GM18951 (cell line): ENCODE data around the gene RIGI.
"Not testable (repeated sequence)": the region's sequence is repeated elsewhere in the genome, so short reads cannot be mapped to it uniquely, and the experiment has no call there.

Source experiments
- POLR2A ChIP-seq: IDR thresholded peaks from 4 replicates; pipeline ENCODE4 v1.6.1; 2011; ENCODE audit warnings: mild to moderate bottlenecking; ENCODE audit not compliant: insufficient read length, insufficient read depth; ENCODE audit errors: extremely low read depth
- in situ Hi-C: fragments of 300-500 bp; cut with MboI; formaldehyde crosslinking; loops from one replicate; pipeline ENCODE4 v1.12.0; 2022; ENCODE audit warnings: low sequenced_read_pairs, mixed read lengths, inconsistent platforms; ENCODE audit not compliant: unreplicated experiment

Gene RIGI

DNA sequence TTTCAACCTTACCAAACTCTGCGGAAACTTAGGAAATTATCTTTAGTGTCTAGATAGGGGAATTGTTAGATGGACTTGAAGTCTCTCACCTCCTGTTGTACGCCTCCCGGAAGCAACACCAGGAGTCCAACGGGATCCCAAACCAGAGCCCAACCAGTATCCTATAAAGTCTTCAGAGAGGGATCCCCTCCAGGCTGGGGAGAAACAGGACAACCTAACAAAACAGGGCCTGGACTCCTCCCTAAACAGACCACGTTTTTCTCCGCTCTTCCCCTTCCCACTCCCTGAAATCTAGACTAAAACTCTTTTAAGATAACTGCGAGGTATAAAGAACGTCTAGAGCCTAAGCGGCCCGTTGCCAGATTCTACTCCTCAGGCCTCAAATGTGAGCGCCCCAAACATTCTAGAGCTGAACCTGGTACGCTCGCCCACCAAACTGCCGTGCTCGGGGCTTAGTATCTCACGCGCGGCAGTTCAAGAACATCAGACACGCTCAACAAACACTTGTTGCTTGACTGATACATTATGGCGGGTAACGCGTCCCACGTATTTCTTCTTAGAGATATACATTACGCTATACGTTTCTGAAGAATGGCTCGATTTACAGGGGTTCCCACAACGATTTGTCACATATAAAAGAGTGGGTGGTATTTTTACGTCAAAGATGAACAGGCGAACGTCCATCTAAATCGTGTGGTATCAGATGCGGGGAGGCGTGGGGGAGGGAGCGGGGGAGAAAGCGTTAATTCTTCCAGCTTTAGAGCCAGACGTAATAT is 25.5 kb upstream of the RIGI start:
- TF ChIP-seq POLR2A = no peak
- in situ Hi-C loops = no loop called here

DNA sequence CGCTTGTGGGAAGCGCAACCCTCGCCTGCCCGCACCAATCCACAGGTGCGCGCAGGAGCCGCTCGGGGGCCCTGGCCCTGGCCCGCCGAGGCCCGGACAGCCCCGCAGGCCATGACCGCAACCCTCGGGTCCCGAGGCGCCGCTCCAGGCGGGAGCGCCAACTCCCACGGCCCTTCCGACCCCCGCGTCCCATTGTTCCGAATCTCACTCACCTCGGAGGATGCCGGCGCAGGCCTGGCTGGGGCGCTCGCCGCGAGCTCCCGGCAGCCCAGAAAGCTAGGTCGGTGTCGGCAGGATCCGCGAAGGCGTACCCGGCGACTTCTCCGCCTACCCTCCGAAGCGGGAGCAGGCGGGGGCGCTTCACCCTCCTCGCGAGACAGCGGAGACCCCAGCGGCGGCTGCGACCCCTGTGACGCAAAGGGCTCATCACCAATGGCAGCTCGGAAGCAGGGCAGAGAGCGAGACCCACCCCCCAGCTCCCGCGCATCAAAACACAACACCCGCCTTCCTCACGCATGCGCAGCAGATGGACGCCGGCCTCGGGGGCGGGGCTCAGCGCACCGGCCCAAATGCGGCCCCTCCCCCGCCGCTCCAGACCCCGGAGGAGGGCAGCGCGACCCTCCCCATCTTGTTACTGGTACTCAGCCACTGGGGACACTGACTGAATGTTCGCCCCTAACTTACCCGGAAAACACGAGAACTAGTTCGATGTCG is 24.7 kb upstream of the RIGI start:
- in situ Hi-C loops = no loop called here
- TF ChIP-seq POLR2A = peak; percentile 54

DNA sequence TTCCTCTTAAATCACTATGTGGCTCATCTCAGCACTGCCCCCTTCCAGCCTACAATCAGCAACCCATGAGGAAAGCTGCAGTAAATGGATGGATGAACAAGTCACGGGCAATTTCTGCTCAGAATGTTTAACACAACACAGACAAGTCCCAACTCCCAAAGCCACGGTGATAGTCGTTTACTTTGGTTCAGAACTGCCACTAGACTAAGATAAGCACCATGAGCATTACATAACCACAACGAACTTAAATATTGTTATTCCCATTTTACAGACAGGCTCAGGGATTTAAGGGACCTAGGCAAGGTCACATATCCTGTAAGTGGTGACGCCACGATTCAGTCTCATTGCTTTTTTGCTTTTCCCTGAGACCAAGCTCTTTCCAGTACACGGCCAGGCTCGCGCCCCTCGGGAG is 24.2 kb upstream of the RIGI start:
- in situ Hi-C loops = no loop called here
- no peak for TF ChIP-seq POLR2A

DNA sequence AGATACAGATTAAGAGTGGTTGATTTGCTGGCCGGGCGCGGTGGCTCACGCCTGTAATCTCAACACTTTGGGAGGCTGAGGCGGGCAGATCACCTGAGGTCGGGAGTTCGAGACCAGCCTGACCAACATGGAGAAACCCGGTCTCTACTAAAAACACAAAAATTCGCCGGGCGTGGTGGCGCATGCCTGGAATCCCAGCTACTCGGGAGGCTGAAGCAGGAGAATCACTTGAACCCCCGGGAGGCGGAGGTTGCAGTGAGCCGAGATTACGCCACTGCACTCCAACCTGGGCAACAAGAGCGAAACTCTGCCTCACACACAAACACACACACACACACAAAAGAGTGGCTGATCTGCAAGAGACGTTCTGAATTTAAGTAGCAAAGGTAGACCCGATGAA is 22.2 kb upstream of the RIGI start:
- in situ Hi-C loops = not testable (repeated sequence)

DNA sequence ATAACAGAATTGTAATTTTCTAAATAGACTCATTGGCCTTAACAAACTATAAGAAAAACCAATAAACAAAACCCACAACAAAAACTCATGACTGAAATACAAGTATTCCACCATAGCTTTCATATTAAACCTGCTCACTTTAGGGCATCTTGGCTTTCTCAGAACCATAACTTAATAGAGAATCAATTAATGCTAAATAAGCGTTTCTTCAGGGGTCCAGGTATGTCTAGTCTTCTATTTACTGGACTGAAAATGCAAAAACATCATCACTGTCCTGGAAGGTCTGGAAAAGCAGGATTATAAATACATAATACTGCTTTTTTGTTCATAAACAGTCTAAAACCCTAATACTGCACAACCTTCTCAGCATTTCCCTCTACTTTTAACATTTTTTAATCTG is 19.9 kb upstream of the RIGI start:
- in situ Hi-C loops = no loop called here
- TF ChIP-seq POLR2A = no peak

DNA sequence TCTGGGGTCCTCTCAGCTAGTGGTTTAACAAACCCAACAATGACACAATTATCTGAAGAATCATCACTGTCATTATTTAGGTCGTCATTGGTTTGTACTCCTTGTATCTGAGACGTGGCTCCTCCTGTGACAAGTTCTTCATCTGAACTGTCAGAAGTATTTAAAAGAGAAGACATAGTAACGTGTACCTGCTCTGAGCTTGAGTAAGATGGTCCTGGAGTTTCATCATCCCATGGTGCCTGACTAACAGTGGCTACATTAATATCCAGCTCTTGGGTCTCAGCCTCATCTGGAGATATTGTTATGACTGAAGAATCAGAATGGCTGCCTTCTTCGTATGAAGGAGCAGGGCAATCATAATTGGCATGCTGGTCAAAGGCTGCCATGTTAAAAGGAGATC is 17.1 kb upstream of the RIGI start:
- no peak for TF ChIP-seq POLR2A
- in situ Hi-C loops = no loop called here

DNA sequence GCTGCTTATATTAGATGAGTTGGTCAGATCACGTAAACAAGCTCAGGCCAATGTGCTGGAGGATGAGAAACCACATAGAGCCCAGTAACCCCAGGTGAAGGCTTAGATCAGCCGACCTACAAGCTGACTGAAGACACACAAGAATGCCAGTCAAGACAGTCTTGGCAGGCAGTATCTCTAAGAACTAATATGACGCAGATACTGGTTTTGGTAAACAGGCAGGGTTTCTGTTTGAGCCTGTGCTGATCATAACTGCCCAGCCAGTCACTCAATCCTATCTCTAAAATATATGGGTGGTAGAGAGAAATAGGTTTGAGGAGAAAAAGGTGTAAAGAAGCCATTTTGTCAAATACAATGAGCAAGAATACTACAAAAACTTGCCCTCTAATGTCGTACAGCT is 7.8 kb upstream of the RIGI start:
- TF ChIP-seq POLR2A = no peak
- in situ Hi-C loops = no loop called here

DNA sequence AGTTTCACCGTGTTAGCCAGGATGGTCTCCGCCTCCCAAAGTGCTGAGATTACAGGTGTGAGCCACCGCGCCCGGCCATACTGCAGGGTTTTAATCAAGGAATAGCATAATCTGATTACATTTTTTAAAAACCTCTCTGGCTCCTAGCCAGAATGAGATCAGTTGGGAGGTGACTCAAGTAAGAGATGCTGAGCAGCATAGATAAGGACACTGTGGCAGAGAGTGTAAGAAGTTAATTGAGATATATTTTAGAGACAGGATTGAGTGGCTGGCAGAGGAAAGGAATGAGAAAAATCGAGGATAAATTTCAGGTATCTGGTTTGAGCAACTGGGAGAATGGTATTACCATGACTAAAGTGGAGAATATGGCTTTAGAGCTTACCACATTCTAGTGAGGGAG is 7.3 kb upstream of the RIGI start:
- in situ Hi-C loops = no loop called here
- TF ChIP-seq POLR2A = no peak

DNA sequence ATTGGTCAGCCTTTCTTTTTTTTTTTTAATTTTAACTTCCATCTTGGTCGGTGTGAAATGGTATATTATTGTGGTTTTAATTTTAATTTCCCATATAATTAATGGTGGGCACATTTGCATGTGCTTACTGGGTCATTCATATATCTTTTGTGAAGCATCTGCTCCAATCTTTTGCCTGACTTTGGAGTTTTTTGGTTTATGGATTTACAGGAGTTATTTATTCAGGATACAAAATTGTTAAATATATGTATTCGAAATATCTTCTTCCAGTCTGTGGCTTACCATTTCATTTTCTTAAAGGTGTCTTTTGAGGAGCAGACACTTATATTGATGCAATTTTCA is 682 bp upstream of the RIGI start:
- TF ChIP-seq POLR2A = no peak
- in situ Hi-C loops = no loop called here

DNA sequence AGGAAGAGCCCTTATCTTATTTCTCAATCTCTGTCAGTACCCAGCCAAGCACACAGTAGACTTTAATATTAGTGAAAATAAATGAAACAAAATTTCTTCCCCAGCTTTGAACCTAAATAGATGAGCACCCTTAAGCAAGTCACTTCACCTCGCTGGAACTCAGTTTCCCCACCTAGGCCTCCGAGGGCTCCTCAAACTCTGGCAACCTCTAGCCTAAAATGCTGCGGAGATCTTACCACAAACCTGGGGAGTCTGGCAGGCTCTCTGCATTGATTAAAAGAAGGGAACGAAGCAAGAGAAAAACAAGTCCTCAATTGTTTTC is 326 bp downstream of the RIGI start:
- TF ChIP-seq POLR2A = no peak
- in situ Hi-C loops = no loop called here

DNA sequence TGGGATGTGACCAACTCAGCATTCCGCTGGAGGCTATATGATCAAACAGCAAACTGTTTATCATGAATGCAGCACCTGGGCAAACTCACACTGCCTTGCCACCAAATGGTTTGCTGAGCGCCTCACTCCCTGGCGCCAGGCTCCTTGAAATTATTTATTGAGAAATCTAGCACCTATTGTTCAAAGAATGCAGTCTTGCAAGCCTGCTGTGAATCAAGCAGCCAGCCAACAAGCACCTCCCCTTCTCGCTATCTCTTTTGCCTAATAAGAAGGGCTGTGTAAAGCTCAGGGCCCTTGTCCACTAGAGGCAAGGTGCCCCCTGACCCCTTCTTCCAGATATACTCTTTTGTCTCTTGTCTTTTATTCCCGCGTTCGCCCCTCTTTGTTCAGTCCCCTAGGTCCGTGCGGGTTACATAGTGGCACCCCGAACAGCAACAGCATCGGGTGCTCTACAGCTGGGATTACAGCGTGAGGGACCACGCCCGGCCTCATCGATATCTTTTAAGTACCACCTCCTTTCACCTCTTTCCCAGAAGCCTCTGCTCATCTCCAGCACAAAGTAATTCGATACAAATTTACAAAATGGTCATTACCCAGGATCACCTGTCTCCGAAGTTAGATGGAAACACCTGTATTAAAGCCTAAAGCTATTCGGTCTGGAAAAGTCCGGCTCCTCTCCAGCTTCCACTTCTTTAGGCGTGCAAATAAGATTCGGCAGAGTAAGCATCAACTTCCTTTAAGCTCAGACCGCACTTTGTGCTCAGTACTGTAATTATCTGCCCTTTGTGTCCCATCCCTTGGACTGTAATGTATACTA is 896 bp downstream of the RIGI start:
- TF ChIP-seq POLR2A = no peak
- in situ Hi-C loops = no loop called here

DNA sequence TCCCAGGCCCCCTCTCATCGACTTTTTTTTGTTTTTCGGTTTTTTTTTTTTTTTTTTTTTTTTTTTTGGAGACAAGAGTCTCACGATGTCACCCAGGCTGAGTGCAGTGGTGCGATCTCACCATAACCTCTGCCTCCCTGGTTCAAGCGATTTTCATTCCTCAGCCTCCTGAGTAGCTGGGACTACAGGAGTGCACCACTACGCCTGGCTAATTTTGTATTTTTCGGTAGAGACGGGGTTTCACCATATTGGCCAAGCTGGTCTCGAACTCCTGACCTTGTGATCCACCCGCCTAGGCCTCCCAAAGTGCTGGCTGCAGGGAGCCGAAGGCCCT is 1.5 kb downstream of the RIGI start:
- in situ Hi-C loops = not testable (repeated sequence)

DNA sequence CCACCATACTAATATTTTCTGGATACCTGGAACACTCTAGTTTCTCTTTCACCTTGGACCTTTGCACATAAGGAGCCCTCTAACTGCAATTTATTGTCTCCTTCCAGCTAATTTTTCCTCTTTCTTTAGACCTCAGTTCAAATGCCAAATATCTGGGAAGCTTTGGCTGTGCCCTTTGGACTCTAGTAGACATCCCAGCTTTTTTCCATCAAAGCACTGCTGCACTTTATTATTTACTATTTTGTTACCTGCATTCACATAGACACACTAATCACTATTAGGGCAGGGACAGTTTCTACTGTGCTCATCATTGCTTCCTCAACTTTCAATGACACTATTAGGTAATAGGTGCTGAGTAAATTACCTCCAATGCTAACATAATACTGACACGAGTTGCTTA is 2.1 kb downstream of the RIGI start:
- no peak for TF ChIP-seq POLR2A
- in situ Hi-C loops = no loop called here

DNA sequence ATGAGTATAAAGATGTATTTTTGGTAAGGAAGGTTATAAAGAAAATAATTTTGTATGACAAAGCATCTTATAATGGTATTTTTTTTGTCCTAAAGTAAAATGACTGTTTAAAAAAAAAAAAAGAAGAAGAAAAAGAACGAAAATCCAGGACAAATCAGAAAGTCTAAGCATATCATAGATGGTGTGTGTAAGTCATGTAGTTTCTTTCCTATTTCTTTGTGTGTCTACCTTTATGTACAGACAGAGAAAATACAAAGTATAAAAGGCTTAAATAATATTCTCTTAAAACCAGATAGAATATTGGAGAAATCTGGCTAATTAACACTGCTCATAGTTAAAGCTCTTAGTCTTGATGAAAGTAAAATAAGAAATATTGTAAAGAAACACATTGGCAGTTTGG is 7.7 kb downstream of the RIGI start:
- in situ Hi-C loops = no loop called here
- TF ChIP-seq POLR2A = no peak

DNA sequence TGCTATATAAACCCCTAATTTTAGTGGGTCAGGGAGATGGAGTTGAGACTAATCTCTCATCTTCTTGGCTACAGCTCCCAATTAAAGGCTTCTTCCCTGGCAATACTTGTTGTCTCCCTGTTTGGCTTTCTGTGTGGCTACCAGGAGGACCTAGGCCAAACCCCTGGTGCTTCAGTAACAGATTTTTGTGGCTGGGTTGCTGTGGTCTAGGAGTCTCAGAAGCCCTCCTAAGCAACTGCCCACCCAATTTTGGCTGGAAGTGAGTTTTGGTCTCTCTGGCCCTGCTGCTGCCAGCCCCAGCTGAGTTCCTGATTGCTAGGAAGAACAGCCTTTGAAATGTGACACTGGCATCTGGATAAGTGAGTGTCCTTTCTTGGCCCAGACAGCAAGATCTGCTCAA is 9.8 kb downstream of the RIGI start:
- TF ChIP-seq POLR2A = no peak
- in situ Hi-C loops = no loop called here
